K562 (cell line): ENCODE results near the gene ONECUT1. TPM values are rescaled to one million over a fixed set of nuclear protein-coding genes. Genes with fewer than 3 reads are reported as not detected.
A peak's percentile ranks its signal among the peaks of the same experiment; 100 is the strongest.

Source experiments
- ATAC-seq: fragments of 200-7000 bp; cut with Tn5 transposase; 3 replicates; pipeline ENCODE4 v1.9.1; 2020; ENCODE audit warnings: moderate library complexity
- BruUV-seq: library from RNA; stranded (reverse); fragments of 400-500 nt; replicated peaks from 2 replicates; lab custom pipeline; 2021; lab: Mats Ljungman, UMichigan
- CTCF ChIA-PET: fragments of 300-600 bp; formaldehyde crosslinking; extraction: SDS; loops from one replicate; lab custom pipeline; 2021; ENCODE audit warnings: low intra/inter-chr PET ratio; lab: Yijun Ruan, JAX
- POLR2A ChIA-PET: fragments of 300-600, 350-650 bp; sonication (Branson Sonifier 250); formaldehyde crosslinking; extraction: SDS; loops from one replicate; lab custom pipeline; 2021; ENCODE audit warnings: antibody characterized with exemption, inconsistent platforms; lab: Yijun Ruan, JAX
- DNase-seq, 4 experiments: peaks; one replicate each; pipeline versions ENCODE4 v3.0.0 to v3.0.0-alpha.2; 2011 to 2018; ENCODE audit warnings: low spot score in 3 of 4, mixed read lengths in 3 of 4; ENCODE audit errors: extremely low read depth in 1 of 4
- FAIRE-seq: peaks from 2 replicates; lab custom pipeline; 2011; peaks lifted over from hg19 to GRCh38; lab: Jason Lieb, UNC
- H2AFZ ChIP-seq: 2 replicates; pipeline ENCODE4 v1.6.0; 2011; ENCODE audit warnings: low read depth, low read length, control low read depth, inconsistent platforms
- H3K27ac ChIP-seq: fragments of 200-600 bp; 3 replicates; pipeline ENCODE4 v1.8.0; 2011; ENCODE audit warnings: low read depth, mild to moderate bottlenecking, control low read depth, inconsistent platforms, low read length, moderate library complexity, mixed read lengths; ENCODE audit errors: extremely low read depth
- H3K27me3 ChIP-seq, 2 experiments: fragments of 300-600 bp in 1 of 2; 2 replicates in 1 of 2; 3 replicates in 1 of 2; pipeline versions ENCODE4 v1.6.0 to v1.8.0; 2011; ENCODE audit warnings: inconsistent platforms in 2 of 2, low read length in 2 of 2, mild to moderate bottlenecking in 1 of 2, mixed read lengths in 1 of 2, moderate library complexity in 1 of 2; ENCODE audit not compliant: control insufficient read depth in 2 of 2, insufficient read depth in 2 of 2
- H3K36me3 ChIP-seq: fragments of 300-600 bp; 3 replicates; pipeline ENCODE4 v1.8.0; 2011; ENCODE audit warnings: mild to moderate bottlenecking, low read length, inconsistent platforms; ENCODE audit not compliant: control insufficient read depth, insufficient read depth
- H3K4me1 ChIP-seq, 2 experiments: fragments of 200-600 bp in 1 of 2; replicated peaks in 1 of 2; 2 replicates in 1 of 2; 3 replicates in 1 of 2; pipeline versions ENCODE4 v1.5.1 to v1.8.0; 2011; ENCODE audit warnings: inconsistent platforms in 2 of 2, low read length in 2 of 2, mild to moderate bottlenecking in 1 of 2, mixed read lengths in 1 of 2, moderate library complexity in 1 of 2; ENCODE audit not compliant: control insufficient read depth in 2 of 2, insufficient read depth in 2 of 2
- H3K4me2 ChIP-seq: 2 replicates; pipeline ENCODE4 v1.6.1; 2011; ENCODE audit warnings: low read length, control low read depth, inconsistent platforms, mixed read lengths; ENCODE audit not compliant: insufficient read depth
- H3K4me3 ChIP-seq: fragments of 200-600 bp; sonication (generic), shearing (Covaris generic); 2 replicates; pipeline ENCODE4 v1.5.1; 2016; ENCODE audit warnings: control low read depth, inconsistent platforms
- H3K79me2 ChIP-seq: fragments of 200-600 bp; 3 replicates; pipeline ENCODE4 v1.8.0; 2011; ENCODE audit warnings: low read length, inconsistent platforms; ENCODE audit not compliant: control insufficient read depth, insufficient read depth
- H3K9ac ChIP-seq, 2 experiments: 2 replicates each; pipeline versions ENCODE4 v1.6.0 to v1.6.1; 2011; ENCODE audit warnings: low read depth in 2 of 2, low read length in 2 of 2, control low read depth in 1 of 2, inconsistent platforms in 1 of 2, mild to moderate bottlenecking in 1 of 2, mixed read lengths in 1 of 2; ENCODE audit not compliant: insufficient read depth in 1 of 2
- H3K9me1 ChIP-seq: one replicate; pipeline ENCODE4 v1.6.0; 2011; ENCODE audit warnings: inconsistent platforms, mild to moderate bottlenecking, low read length, moderate library complexity; ENCODE audit not compliant: control insufficient read depth, insufficient read depth
- H3K9me3 ChIP-seq: replicated peaks from 2 replicates; pipeline ENCODE4 v1.5.1; 2011; ENCODE audit warnings: low read depth, low read length, inconsistent platforms; ENCODE audit not compliant: control insufficient read depth, insufficient read depth
- H4K20me1 ChIP-seq: replicated peaks from 2 replicates; pipeline ENCODE4 v1.6.1; 2011; ENCODE audit warnings: low read length, inconsistent platforms, mixed read lengths; ENCODE audit not compliant: control insufficient read depth, insufficient read depth
- CBX1 ChIP-seq: sonication (generic); IDR thresholded peaks from 2 replicates; pipeline ENCODE4 v1.6.1; 2016; ENCODE audit warnings: antibody characterized with exemption, low read depth, mild to moderate bottlenecking
- CTCF ChIP-seq, 3 experiments: IDR thresholded peaks in 2 of 3; conservative IDR thresholded peaks in 1 of 3; 2 replicates each; pipeline ENCODE4 v1.5.1; 2011 to 2012; ENCODE audit warnings: low read length in 3 of 3, mild to moderate bottlenecking in 3 of 3, control low read depth in 2 of 3, improper control_type of control experiment in 1 of 3, inconsistent platforms in 1 of 3, low read depth in 1 of 3, mixed read lengths in 1 of 3, moderate library complexity in 1 of 3; ENCODE audit not compliant: insufficient read depth in 2 of 3
- IRF9 ChIP-seq: fragments of 450-650 bp; IDR thresholded peaks from 2 replicates; pipeline ENCODE4 v1.6.1; 2016; ENCODE audit warnings: missing biosample characterization, missing genetic modification characterization
- MAFK ChIP-seq: IDR thresholded peaks from 2 replicates; pipeline ENCODE4 v1.6.1; 2011; ENCODE audit warnings: low read length, improper control_type of control experiment
- POLR2G ChIP-seq: fragments of 200-400 bp; formaldehyde crosslinking; IDR thresholded peaks from 2 replicates; pipeline ENCODE4 v1.6.1; 2017; ENCODE audit warnings: low read depth, mild to moderate bottlenecking, antibody characterized with exemption, low read length, moderate library complexity
- RAD21 ChIP-seq, 2 experiments: fragments of 250-450 bp in 1 of 2; fragments of 450-650 bp in 1 of 2; sonication (Bioruptor Pico) in 1 of 2; formaldehyde crosslinking in 1 of 2; IDR thresholded peaks in 1 of 2; conservative IDR thresholded peaks in 1 of 2; 2 replicates each; pipeline versions ENCODE4 v1.4.0 to v1.8.0; 2020 to 2022; ENCODE audit warnings: mild to moderate bottlenecking in 2 of 2, moderate library complexity in 1 of 2
- SETDB1 ChIP-seq: IDR thresholded peaks from one replicate; pipeline ENCODE4 v1.6.1; 2012; ENCODE audit warnings: low read length, control low read depth, inconsistent platforms
- ZNF384 ChIP-seq: IDR thresholded peaks from 2 replicates; pipeline ENCODE4 v1.6.1; 2012; ENCODE audit warnings: low read depth, low read length, improper control_type of control experiment
- WGBS: fragments of 100-300 bp; shearing (Covaris generic); methylation state at CpG from one replicate; pipeline ENCODE4 v1.1.6; 2016; ENCODE audit warnings: low coverage, mixed read lengths; ENCODE audit not compliant: insufficient coverage; ENCODE audit errors: missing lambda C conversion rate; 5-methylcytosine and 5-hydroxymethylcytosine counted together
- in situ Hi-C: fragments of 300-500 bp; cut with MboI; formaldehyde crosslinking; loops from 4 replicates; pipeline ENCODE4 v1.15.0; 2018; ENCODE audit warnings: inconsistent platforms, mixed read lengths
- intact Hi-C: fragments of 100-400 bp; cut with micrococcal nuclease; formaldehyde crosslinking; loops from 2 replicates; pipeline ENCODE4 v1.14.2; 2022
- polyA plus RNA-seq, 8 experiments: library from polyadenylated mRNA; depleted of rRNA in 4 of 8; stranded (reverse) in 5 of 8; unstranded in 3 of 8; fragments of >200 nt; fragmentation: Nextera tagmentation in 2 of 8; fragmentation: Illumina TruSeq in 1 of 8; extraction: Ambion mirVana in 2 of 8; extraction: Trizol in 1 of 8; gene quantifications; 2 replicates each; pipeline versions ENCODE4 v1.2.1 to v1.2.3, GENCODE V29; 2011 to 2014; ENCODE audit warnings: inconsistent platforms in 1 of 8, missing spikeins in 1 of 8
- total RNA-seq, 7 experiments: library from RNA; depleted of rRNA in 6 of 7; stranded (reverse); fragments of >200 nt in 6 of 7; fragmentation: Illumina TruSeq in 2 of 7; extraction: Trizol in 2 of 7; gene quantifications; 2 replicates each; pipeline versions ENCODE4 v1.2.1 to v1.2.3, GENCODE V29; 2011 to 2021; ENCODE audit warnings: low replicate concordance in 1 of 7

The ONECUT1 gene
- total and polyA plus RNA-seq, 9 of the 15 experiments (the other 6 are each of a cell fraction or from before 2014, with no cell fraction given) = not detected

- Histone ChIP-seq H4K20me1 (no peaks in the 10 kb centered on the region), H3K9ac (no peak overlapping the region), H3K4me1 (peaks cover 0 to 12% of the 10 kb centered on the region in 2 experiments; a peak in 1 of 5 replicates), H3K27me3 (peaks cover 3 to 32% of the 10 kb centered on the region in 2 experiments; a peak in 3 of 5 replicates), H3K4me3 (no peak overlapping the region), H3K9me1 (no peaks in the 10 kb centered on the region), H2AFZ (no peak overlapping the region), H3K4me2 (no peak overlapping the region), H3K27ac (no peak overlapping the region)
- ChIA-PET CTCF (no interaction called here), POLR2A (interaction anchor here (0.8 kb wide), 1 partner anchor 1192 kb away, joined by 3 read pairs; no protein-coding TSS in a partner anchor)
- peak; percentile 90 for ATAC-seq
- 9% methylated on average over 52 of the region's 57 CpGs for WGBS
- peak; percentile 32 to 60 (median 56) for DNase-seq
- BruUV-seq = no TSS peak
- intact Hi-C loops = no loop called here
- no peak for FAIRE-seq
- TF ChIP-seq RAD21 (CRISPR knock-in tag; conservative IDR thresholded peaks at IDR 0.05 in 1 of 2, IDR thresholded peaks at IDR 0.05 in 1 of 2) (peak; percentile 28 to 61; a peak in 3 of 4 replicates), IRF9 (tag) (no peak), CBX1 (no peak), CTCF (IDR thresholded peaks at IDR 0.05 in 2 of 3, conservative IDR thresholded peaks at IDR 0.05 in 1 of 3; ENCODE audit: insufficient read depth in 2 of 3, low read depth in 1 of 3, low read length in 3 of 3) (peak; percentile 56 to 70 (median 57); a peak in 5 of 6 replicates), ZNF384 (no peak), POLR2G (no peak), MAFK (no peak), SETDB1 (no peak)
- TF ChIP-seq, all 486 proteins: peak for 2
- in situ Hi-C loops = no loop called here
- H3K9me3 ChIP-seq = no peaks in the 10 kb centered on the region
- no peaks in the 10 kb centered on the region for H3K36me3 ChIP-seq
- no peaks in the 10 kb centered on the region for H3K79me2 ChIP-seq
Measured at GRCh38 chr15:52783929-52784798, 6.0 kb downstream of the ONECUT1 start.
